NCI-H128 (cell line): ENCODE measurements around the gene FAM184B.
"Not testable (repeated sequence)": the region's sequence is repeated elsewhere in the genome, so short reads cannot be mapped to it uniquely, and the experiment has no call there.

Source experiments
- DNase-seq: peaks from one replicate; lab custom pipeline; 2025; ENCODE audit not compliant: unreplicated experiment; lab: John Stamatoyannopoulos, UW

FAM184B gene

DNA sequence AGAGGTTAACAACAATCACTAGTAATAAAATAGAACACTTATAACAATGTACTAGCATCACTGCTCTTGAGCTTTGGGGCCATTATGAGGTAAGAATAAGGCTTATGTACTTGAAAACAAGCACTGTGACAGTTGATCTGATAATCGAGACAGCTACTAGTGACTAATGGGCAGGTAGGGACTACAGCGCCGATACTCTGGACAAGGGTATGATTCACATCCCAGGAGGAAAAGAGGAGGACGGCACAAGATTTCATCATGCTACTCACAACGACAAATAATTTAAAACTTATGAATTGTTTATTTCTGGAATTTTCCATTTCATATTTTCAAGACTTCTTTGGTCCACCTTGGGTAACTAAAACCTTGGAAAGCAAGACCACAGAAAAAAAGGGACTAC is 62.3 kb downstream of the FAM184B start:
- no peak for DNase-seq

GRCh38 chr4:17718471-17718870 is 63.0 kb downstream of the FAM184B start:
- no peak for DNase-seq

- DNase-seq, result no peak
Observed at GRCh38 chr4:17717301-17717700, 64.1 kb downstream of the FAM184B start.

DNA sequence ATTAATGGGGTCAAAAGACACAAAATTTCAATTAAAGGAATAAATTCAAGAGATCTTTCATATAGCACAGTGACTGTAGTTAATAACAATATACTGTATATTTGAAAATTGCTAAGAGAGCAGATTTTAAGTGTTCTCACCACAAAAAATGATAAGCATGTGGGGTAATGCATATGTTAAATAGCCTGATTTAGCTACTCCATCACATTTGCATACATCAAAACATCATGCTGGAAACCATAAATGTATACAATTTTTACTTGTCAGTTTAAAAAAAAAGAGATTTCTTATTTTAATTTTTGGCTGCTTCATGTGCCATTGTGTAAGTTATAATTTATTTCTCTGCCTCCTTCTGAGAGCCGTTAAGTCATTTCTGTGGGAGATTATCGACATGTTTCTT is 65.9 kb downstream of the FAM184B start:
- DNase-seq, result no peak

- DNase-seq, result no peak
Observed at GRCh38 chr4:17713779-17714178, 67.6 kb downstream of the FAM184B start.

DNA sequence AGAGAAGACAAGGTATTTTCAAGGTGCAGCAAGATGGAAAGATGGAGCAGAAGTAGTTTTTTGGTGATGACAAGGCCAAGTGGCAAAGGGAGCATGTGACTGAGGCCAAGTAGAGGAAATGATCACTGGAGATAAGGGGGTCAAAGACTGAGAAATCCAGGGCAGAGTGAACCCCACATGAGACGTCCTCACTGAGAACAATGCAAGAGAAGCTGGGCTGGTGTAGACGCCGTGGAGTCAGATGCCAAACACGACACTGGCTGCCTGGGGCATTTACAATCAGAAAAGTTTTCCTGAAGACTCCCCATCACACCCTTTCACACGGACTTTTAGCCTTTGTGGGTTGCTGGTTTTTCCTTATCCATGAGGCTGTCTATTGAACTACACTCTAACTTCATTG is 69.3 kb downstream of the FAM184B start:
- no peak for DNase-seq

GRCh38 chr4:17711206-17711605 is 70.2 kb downstream of the FAM184B start:
- DNase-seq, result not testable (repeated sequence)

- no peak for DNase-seq
Observed at GRCh38 chr4:17709763-17710068, 71.7 kb downstream of the FAM184B start.

DNA sequence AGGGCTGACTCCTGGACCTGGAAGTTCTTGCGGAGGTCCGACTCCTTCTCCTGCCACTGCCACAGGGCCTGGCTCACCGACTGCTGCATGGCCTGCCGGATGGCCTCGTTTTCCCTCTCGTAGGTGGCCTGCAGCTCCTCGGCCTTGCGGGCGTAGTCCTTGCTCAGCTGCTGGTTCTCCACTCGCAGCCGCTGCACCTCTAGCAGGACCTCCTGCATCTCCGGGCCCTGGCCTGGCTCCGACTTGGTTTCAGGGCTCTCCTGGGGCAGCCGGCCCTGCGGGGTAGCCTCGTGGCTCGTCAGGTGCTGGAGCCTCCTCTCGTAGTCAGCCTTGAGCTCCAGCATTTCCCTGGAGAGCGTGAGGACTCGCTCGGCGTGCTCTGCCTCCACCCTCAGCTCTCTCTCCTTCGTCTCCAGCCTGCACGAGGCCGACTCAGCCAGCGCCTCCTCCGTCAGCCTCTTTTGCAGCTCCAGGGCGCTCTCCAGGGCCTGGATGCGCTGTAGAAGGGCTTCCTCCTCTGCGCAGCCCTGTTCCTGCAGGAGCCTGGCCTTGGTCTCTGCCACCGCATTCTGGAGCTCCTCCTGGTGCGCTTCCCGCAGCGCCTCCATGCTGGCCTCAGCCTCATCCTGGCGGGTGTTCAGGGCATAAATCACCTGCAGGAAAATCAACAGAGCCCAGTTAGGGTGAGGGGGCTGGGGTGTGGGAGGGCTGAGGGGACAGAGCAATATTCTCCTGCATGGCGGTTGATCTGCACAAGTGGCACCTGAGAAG is 72.2 kb downstream of the FAM184B start:
- no peak for DNase-seq

DNA sequence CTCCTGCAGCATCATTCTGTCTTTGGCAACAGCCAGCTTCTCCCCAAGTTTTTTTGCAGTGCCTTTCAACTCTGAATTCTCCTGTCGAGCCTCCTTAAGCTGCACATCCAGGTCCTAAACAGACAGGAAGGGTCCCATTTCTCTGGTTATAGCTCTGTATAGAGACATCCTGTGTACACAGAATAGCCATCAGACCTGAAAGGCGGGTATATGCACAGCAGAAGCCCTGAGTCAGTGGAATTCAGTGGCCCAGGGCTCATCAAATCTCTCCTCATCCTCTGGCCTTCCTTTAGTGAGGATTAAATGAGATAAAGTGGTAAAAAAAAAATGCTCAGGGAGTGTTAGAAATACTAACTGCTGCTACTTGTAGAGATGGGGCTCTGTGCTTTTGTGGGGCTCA is 73.8 kb downstream of the FAM184B start:
- no peak for DNase-seq

GRCh38 chr4:17705107-17705506 is 76.3 kb downstream of the FAM184B start:
- DNase-seq, result no peak

GRCh38 chr4:17704020-17704650 is 77.3 kb downstream of the FAM184B start:
- DNase-seq, result no peak

- DNase-seq, result no peak
Observed at GRCh38 chr4:17702641-17703040, 78.8 kb downstream of the FAM184B start.

GRCh38 chr4:17701882-17702281 is 79.5 kb downstream of the FAM184B start:
- DNase-seq, result no peak

- DNase-seq, result no peak
Observed at GRCh38 chr4:17701138-17701839, 80.1 kb downstream of the FAM184B start.

GRCh38 chr4:17699380-17699779 is 82.0 kb downstream of the FAM184B start:
- no peak for DNase-seq

DNA sequence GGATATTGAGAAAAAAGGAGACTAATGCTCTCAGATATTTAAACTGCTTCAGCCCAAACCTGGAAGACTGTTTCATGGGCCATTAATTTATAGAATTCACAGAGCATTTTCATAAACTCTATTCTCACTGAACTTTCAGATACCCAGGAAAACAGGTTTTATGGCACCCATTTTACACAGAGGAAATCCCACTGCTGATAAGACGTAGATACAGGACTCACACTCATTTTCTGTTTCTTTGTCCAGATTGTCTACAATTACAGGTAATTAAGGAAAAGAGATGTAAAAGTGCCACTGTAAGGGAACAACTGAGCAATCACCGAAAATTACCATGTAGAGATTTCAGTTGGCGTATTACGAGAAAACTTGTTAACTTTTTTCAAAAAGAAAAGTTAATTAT is 83.3 kb downstream of the FAM184B start:
- no peak for DNase-seq

GRCh38 chr4:17695341-17695740 is 86.1 kb downstream of the FAM184B start:
- no peak for DNase-seq

GRCh38 chr4:17694552-17694951 is 86.9 kb downstream of the FAM184B start:
- DNase-seq, result no peak

- no peak for DNase-seq
Observed at GRCh38 chr4:17690898-17691297, 90.5 kb downstream of the FAM184B start.

DNA sequence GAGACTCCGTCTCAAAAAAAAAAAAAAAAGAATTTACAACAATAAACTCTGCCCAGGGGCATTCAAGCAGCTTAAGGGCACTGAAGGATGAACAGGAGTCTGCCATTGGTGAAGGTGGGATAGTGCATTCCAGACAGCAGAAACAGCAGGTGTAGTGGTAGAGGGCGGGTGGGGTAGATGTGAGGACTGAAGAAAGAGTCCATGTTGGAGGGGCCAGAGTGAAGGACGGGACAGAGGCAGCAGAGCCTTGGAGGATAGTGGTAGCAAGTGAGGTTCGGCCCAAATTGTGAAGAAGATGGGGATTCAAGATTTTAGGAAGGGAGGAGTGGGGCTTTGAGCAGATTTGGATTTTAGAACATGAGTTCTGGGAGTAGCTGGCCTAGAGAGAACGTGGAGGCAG is 91.3 kb downstream of the FAM184B start:
- DNase-seq, result no peak

DNA sequence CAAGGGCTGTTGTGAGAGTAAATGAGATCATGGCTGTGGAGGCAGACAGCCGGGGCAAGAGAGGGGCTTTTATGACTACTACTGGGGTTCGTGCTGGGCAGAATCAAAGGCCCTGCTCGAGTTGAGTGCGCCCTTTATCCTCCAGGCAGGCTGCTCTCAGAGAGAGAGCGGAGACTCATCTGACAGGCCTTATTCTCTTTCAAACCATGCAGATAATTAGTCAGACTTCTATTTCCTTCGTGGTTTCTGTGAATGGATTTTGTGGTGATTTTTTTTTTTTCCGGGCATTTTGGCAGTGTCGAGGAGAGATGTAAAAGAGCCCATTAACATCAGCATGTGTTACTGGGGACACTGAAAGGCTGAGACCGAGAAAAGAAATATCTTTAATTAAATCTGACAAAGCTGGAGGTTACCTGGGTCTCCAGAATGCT is 93.4 kb downstream of the FAM184B start:
- peak; percentile 3 for DNase-seq
